ENCODE data around the gene IGSF11. TPM values are rescaled to one million over a fixed set of nuclear protein-coding genes. Genes with fewer than 3 reads are reported as not detected.
A peak's percentile ranks its signal among the peaks of the same experiment; 100 is the strongest.
"Not testable (repeated sequence)": the region's sequence is repeated elsewhere in the genome, so short reads cannot be mapped to it uniquely, and the experiment has no call there.

Gene IGSF11
- total RNA-seq, 1 donor from 2014 or later: 4.0 TPM

GRCh38 chr3:118882353-118882947, 152.2 kb downstream of the IGSF11 start:
- peak; percentile 86 for DNase-seq

DNA sequence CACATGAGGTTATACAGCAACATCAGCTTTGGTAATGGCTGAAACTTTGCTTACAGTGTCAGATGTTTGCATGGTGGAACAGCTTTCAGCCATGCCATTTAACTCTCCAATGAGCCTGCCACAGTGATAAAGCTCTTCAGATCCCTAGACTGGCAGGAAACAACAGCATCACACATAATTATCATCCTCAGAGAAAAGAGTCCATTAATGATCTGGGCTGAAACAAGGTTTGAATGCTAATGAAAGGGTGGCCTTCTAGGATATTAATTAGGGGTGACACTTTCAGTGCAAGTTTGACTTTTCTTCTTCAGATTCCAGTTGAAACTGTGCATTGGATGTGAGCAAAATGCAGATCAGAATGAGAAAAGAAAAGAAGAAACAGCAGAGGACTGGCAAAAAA, 166.6 kb downstream of the IGSF11 start:
- DNase-seq: no peak

- no peak for DNase-seq
Measured at GRCh38 chr3:118863731-118864322, 170.8 kb downstream of the IGSF11 start.

- no peak for DNase-seq
Measured at GRCh38 chr3:118859950-118860349, 174.7 kb downstream of the IGSF11 start.

DNA sequence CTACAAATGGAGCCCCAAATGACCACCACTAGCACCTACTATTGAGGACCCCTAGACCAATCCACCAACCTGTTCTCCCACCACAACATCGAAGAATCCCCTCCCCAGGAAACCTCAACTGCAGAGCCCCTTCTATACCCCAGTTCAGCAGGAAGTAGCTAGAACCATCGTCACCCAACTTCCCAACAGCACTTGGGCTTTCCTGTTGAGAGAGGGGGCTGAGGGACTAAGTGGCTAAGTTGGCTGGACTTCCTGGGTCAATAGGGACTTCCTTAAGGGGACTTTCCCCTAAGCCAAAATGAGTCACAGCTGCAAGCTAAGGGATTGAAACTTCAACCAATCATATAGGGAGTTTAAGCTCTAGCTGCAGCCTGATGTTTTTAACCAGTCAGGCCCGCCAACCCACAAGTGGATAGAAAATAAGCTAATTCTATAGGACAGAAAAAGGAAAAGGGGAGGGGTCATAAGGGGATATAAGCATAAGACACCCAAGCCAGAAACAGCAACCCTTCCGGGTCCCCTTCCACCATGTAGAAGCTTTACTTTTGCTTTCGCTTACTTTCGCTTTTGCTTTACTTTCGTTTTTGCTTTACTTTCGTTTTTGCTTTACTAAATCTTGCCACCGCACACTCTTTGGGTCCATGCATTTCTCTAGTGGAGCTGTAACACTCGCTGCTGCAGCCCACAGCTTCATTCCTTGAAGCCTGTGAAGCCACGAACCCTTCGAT, 183.0 kb downstream of the IGSF11 start:
- not testable (repeated sequence) for DNase-seq

DNA sequence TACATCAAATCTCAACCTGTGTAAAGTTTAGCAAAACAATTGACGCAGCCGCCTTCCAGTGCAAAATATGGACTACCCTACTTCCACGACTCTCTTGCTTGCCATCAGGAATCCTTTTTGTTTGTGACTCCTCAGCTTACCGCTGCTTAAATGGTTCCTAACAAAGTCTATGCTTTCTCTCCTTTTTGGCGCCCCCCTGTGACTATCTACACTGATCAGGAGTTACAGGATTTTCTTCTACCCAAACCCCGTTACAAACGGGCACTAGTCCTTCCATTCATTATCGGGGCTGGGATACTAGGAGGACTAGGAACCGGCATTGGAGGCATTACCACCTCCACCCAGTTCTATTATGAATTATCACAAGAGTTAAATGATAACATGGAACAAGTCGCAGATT, 184.0 kb downstream of the IGSF11 start:
- no peak for DNase-seq

Other genes starting within 250 kb of the IGSF11 start
- not detected for gene TEX55, start 111.3 kb upstream of the IGSF11 start, total RNA-seq
- gene UPK1B, start 138.8 kb upstream of the IGSF11 start, total RNA-seq: 9.4 TPM
- gene B4GALT4, start 206.0 kb upstream of the IGSF11 start, total RNA-seq: 17.5 TPM